ENCODE data around the gene JUP.

Gene JUP

DNA sequence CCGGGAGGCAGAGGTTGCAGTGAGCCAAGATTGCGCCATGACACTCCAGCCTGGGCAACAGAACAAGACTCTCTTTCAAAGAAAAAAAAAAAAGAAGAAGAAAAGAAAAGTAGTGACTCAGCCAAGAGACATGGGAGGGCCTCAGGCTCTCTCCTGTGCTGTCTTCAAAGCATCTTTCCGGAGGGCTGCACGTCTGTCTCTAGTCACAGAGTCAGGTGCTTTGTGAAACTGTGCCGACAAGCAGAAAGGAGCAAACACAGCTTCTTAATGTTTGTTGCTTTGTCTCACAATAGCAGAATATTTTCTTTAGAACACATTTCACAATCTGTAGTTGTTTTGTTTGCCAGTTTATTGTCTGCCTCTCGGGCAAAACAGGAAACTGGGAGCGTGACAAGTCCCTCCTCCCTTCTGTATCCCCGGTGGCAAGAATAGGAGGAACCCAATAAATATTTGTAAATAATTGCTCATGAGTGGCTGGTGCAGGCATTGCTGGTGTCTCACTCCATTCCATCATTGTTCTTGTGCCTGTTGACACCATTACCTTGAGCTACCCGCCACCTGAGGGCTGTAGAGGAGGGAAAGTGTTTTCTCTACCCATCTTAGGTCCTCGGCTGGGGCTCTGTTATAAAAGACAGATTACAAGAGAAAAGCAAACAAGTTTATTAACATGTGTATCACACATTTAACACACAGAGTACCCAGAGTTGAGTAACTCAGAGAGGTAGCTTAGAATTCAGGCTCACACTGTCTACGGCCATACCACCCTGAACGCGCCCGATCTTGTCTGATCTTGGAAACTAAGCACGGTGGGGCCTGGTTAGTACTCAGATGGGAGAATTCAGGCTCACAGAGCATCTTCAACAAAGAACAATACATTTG lies 68.9 kb downstream of the JUP start:
- DNase-seq: peak; percentile 37 to 46

- DNase-seq: no peak
Observed at GRCh38 chr17:41711669-41712400, 74.7 kb downstream of the JUP start, which contains the start of gene GAST. Gene GAST, plus strand, starts transcription at chr17:41712331. Its CDS starts 3,106 bp downstream, at chr17:41715437.

GRCh38 chr17:41710472-41711090 lies 75.9 kb downstream of the JUP start:
- DNase-seq: no peak

GRCh38 chr17:41707803-41708669 lies 78.5 kb downstream of the JUP start:
- DNase-seq: no peak

- no peak for DNase-seq
Observed at GRCh38 chr17:41705271-41705991, 81.1 kb downstream of the JUP start.
